Raji (cell line): Measurements from ENCODE around the gene NUP214.

Experiments
- POLR2A ChIP-seq: IDR thresholded peaks from 2 replicates; pipeline ENCODE4 v1.6.1; 2011; ENCODE audit warnings: low read depth, low read length, control low read depth; ENCODE audit not compliant: insufficient read depth

The NUP214 gene

DNA sequence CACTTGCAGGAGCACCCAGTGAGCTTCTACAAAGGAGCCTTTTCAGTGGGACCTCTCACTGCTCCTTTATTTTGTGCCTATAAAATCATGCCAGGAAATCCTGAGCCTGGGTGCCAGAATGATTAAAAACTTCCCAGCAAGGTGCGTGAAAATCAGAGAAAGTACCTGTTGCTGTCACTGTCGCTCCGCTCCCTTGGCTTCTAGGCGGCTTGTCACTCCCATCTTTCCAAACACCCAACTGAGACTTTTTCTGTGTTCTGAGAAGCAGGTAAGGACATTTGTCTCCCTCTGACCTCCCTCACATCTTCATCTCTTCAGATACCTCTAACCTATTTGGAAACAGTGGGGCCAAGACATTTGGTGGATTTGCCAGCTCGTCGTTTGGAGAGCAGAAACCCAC is 97.1 kb downstream of the NUP214 start:
- TF ChIP-seq POLR2A = no peak

- no peak for TF ChIP-seq POLR2A
Observed at GRCh38 chr9:131226226-131226625, 100.8 kb downstream of the NUP214 start.

DNA sequence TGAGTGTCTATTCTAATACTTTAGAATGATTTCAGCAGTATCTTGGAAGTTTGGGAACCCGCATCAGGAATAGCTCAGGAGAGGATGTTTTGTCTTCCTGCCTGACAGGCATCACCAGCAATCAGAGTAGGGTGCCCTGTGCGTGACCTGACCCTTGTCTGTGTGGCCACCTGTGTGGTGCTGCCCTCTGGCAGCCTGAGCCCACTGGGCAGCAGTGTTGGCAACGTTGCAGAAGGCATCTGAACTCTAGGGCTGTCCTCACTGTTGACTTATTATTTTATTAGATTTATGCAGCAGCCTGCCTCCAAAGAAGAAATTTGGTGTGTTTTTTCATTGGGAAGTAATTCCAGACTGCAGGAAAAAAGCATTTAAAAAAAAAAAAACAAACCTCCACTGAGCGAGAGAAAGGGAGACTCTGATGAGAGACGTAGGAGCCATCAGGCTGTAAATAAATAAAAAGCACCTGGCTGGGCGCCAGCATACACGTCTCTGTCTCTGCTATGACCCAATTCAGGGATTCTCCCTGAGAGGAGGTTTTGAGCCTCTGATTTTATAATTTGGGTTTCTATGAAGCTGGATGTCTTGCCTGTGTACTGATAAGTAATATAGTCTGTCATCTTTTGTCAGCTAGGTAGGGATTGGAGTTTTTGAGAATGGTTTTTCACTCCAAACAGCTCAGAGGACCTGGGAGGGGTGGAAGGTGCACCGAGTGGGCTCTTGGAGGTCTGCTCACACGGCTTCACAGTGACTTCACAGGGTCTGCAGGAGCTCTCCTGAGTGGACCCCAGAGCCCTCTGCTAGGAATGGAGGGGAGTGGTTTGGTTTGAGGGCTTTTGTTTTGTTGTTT is 101.9 kb downstream of the NUP214 start:
- no peak for TF ChIP-seq POLR2A

- no peak for TF ChIP-seq POLR2A
Observed at GRCh38 chr9:131227959-131228460, 102.6 kb downstream of the NUP214 start.

DNA sequence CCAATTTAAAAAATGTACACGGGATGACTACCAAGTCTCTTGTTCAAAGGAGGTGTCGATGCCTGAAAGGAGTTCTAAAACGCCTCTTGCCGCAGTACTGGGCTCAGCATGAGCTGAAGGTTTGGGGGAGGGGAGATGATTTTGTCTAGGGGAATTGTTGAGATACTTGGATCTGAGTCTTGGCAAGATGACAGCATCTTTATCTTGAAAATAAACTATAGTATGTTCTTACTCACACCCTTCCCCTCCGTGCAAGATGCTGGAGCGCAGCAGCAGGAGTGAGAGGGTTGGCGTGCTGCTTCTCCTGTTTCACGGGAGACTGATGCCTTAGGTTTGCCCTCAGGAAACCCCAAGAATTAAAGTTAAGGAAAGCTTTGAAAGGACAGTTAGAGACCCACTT is 103.6 kb downstream of the NUP214 start:
- no peak for TF ChIP-seq POLR2A

- TF ChIP-seq POLR2A = no peak
Observed at GRCh38 chr9:131233556-131233955, 108.2 kb downstream of the NUP214 start.

DNA sequence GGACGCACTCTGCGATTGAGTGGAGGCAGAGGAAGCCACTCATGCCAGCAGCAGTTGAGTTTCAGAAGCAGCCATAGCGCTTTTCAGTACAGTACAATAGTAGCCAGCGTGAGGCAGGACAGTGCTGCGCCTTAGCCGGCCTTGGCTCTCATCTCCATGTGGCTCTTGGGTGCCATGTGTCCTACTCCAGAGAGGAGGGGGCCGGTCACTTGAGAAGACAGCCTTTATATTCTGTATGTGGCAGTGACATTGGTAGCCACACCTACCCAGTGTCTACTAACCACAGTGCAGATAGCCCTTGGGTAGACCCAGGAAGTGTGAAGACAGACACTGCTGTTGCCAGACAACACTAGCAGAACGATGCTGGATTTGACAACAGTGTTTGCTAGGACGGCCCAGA is 108.6 kb downstream of the NUP214 start:
- no peak for TF ChIP-seq POLR2A

- no peak for TF ChIP-seq POLR2A
Observed at GRCh38 chr9:131234799-131235479, 109.6 kb downstream of the NUP214 start.

GRCh38 chr9:131235480-131235851 is 110.1 kb downstream of the NUP214 start:
- no peak for TF ChIP-seq POLR2A

GRCh38 chr9:131236161-131236560 is 110.8 kb downstream of the NUP214 start:
- TF ChIP-seq POLR2A = no peak

DNA sequence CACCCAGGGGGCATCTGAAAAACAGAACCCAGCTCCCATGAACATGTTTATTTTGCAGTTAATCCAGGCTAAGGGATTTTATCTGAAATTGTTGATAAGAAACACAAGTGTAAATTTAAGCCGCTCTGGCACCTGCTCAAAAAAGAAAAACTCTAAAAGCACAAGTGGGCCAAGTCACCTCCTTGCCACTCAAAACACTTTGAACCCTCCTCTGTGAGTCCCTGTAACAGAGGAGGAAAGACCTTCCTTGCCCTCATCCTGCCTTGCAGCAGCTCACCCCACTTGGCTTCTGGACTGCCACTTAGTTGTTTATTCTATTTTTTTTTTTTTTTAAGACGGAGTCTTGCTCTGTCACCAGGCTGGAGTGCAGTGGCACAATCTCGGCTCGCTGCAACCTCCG is 111.4 kb downstream of the NUP214 start:
- no peak for TF ChIP-seq POLR2A

DNA sequence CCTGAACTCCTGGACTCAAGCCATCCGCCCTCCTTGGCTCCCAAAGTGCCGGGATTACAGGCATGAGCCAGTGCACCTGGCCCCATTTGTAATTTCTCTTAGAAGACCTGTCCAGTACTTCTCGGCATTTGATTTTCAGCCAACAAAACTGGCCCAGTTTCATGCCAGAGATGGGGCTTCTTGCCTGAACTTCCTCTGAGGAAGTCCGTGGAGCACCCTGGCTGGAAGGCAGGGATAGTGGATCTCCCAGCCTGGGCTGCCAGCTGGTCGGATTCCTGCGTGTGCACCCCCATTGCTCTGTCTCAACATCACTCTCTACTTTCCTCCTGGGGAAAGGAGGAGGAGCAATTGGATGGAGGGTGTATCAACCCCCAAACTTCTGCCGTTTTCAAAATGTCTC is 111.9 kb downstream of the NUP214 start:
- TF ChIP-seq POLR2A = no peak

DNA sequence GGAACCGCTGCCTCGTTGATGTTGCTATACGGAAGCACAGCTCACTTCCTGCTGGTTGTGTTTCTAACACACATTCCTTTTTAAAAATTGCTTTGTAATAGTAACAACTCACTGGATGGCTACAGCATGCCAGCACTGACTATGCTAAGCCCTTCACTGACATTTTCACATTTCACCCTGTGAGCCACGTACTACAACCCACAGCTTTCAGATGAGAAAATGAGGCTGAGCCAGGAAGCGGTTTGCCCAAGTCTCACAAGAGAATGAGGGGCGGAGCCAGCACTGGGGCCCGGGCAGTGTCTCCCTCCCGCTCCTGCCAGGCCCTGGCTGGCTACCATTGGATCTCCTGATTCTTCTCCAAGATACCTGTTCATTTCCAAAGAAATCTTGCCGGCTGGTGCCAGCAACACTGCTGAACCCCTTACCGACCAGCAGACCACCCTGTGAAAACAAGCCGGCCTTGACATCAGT is 112.6 kb downstream of the NUP214 start:
- no peak for TF ChIP-seq POLR2A

DNA sequence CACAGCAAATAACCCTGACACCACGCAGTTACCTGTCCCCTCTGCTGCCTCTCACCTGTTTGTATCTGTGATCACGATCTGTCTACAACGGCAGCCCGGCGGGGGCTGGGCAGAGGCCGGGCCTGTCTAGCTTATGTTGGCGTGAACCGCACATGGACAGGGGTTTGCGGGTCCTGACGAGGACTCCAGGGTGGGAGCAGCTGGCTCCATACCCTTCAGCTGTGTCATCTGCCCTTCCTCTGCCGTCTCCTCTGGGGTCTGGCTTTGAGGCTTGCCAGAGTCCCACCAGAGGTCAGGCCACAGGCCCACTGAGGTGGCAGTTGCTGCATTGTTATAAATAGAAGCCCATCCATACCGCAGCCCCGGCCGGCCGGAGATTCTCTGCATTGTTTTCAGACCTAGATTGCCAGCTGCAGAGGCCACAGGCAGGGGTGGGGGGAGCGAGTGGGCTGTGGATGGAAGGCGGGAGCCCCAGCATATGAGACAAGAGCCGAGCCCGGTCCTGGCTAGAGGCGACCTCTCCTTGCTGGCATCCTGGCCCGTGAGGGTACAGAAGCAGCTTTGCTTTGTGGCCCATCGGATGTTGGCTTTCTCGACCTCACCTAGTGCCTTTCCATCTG is 113.1 kb downstream of the NUP214 start:
- TF ChIP-seq POLR2A = no peak

- no peak for TF ChIP-seq POLR2A
Observed at GRCh38 chr9:131239161-131239975, 114.0 kb downstream of the NUP214 start.
